ENCODE measurements around the gene IL4R. TPM values are rescaled to one million over a fixed set of nuclear protein-coding genes. Genes with fewer than 3 reads are reported as not detected.
A peak's percentile ranks its signal among the peaks of the same experiment; 100 is the strongest.

The IL4R gene
- total RNA-seq, 2 donors from 2014 or later: 11.9 to 35.5 TPM

- no peak for DNase-seq (ENCODE audit: low spot score)
- Histone ChIP-seq H3K4me1 (peaks cover 0 to 55% of the 10 kb centered on the region in 2 donors), H3K4me3 (peak overlapping the region; percentile 59 to 75), H3K27ac (peak overlapping the region; percentile 90 to 92), H3K36me3 (no peaks in the 10 kb centered on the region), H3K27me3 (no peaks in the 10 kb centered on the region), H3K9me3 (no peaks in the 10 kb centered on the region)
- TF ChIP-seq, protein P1, sequence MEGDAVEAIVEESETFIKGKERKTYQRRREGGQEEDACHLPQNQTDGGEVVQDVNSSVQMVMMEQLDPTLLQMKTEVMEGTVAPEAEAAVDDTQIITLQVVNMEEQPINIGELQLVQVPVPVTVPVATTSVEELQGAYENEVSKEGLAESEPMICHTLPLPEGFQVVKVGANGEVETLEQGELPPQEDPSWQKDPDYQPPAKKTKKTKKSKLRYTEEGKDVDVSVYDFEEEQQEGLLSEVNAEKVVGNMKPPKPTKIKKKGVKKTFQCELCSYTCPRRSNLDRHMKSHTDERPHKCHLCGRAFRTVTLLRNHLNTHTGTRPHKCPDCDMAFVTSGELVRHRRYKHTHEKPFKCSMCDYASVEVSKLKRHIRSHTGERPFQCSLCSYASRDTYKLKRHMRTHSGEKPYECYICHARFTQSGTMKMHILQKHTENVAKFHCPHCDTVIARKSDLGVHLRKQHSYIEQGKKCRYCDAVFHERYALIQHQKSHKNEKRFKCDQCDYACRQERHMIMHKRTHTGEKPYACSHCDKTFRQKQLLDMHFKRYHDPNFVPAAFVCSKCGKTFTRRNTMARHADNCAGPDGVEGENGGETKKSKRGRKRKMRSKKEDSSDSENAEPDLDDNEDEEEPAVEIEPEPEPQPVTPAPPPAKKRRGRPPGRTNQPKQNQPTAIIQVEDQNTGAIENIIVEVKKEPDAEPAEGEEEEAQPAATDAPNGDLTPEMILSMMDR (IDR thresholded peaks at IDR 0.05): no peak
Observed at GRCh38 chr16:27314986-27315332, 1.2 kb downstream of the IL4R start.

- H3K4me3 ChIP-seq: peak overlapping the region; percentile 59 to 75
- DNase-seq (ENCODE audit: low spot score): peak; percentile 91
- H3K27ac ChIP-seq: peak overlapping the region; percentile 90 to 92
- no peaks in the 10 kb centered on the region for H3K36me3 ChIP-seq
- TF ChIP-seq, protein P1 (IDR thresholded peaks at IDR 0.05): no peak
- H3K9me3 ChIP-seq: no peaks in the 10 kb centered on the region
- no peaks in the 10 kb centered on the region for H3K27me3 ChIP-seq
- H3K4me1 ChIP-seq: peaks cover 0 to 60% of the 10 kb centered on the region in 2 donors
Observed at GRCh38 chr16:27315333-27316037, 1.7 kb downstream of the IL4R start.

DNA sequence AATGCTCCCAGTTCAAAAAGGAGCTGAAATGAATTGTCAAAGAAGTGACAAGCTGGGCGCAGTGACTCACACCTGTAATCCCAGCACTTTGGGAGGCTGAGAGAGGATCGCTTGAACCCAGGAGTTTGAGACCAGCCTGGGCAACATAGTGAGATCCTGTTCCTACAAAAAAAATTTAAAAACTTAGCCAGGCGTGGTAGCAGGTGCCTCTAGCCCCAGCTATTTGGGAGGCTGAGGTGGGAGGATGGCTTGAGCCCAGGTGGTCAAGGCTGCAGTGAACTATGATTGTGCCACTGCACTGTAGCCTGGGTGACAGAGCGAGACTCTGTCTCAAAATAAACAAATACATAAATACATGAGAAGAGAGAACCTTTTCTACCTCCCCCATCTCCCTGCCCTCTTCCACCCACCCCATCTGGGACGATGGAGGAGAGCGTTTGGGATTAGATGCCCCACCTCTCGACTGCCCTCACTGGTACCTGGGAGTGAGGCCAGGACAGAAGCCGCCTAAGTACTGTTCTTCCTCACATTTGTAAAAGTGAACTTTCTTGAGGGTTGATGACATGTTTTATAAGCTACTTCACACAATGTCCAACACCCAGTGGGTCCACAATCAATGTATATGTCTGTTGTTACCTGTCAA lies 2.4 kb downstream of the IL4R start:
- H3K4me1 ChIP-seq: peaks cover 0 to 67% of the 10 kb centered on the region in 2 donors
- TF ChIP-seq, protein P1 (IDR thresholded peaks at IDR 0.05): no peak
- peak overlapping the region; percentile 90 to 92 for H3K27ac ChIP-seq
- no peaks in the 10 kb centered on the region for H3K27me3 ChIP-seq
- no peaks in the 10 kb centered on the region for H3K9me3 ChIP-seq
- H3K36me3 ChIP-seq: no peaks in the 10 kb centered on the region
- peak overlapping the region in 1 of 2 donors; percentile 75 for H3K4me3 ChIP-seq
- no peak for DNase-seq (ENCODE audit: low spot score)

DNA sequence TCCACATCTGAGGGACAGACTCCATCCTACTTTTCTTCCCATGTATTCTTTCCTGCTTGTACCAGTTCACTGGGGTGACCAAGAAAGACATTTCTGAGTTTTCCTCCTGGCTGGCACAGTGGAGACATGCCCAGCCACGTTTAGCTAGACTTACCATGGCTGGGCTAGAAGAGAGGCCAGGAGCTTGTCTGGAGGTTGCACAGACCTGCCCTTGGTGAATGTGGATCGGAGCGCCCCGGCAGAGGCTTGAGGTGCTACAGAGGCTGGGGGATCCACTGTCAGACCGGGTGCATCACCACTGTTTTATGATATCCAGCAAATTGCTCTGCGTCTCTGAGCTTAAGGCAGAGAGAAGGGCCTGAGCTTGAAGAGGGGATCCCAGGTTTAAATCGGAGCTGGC lies 3.5 kb downstream of the IL4R start:
- Histone ChIP-seq H3K27me3 (no peaks in the 10 kb centered on the region), H3K9me3 (no peaks in the 10 kb centered on the region), H3K27ac (peak overlapping the region; percentile 49 to 90), H3K36me3 (no peaks in the 10 kb centered on the region), H3K4me1 (peaks cover 0 to 71% of the 10 kb centered on the region in 2 donors), H3K4me3 (no peak overlapping the region)
- no peak for DNase-seq (ENCODE audit: low spot score)
- TF ChIP-seq, protein P1 (IDR thresholded peaks at IDR 0.05): no peak

GRCh38 chr16:27317738-27318391 lies 4.1 kb downstream of the IL4R start:
- peaks cover 0 to 71% of the 10 kb centered on the region in 2 donors for H3K4me1 ChIP-seq
- H3K36me3 ChIP-seq: no peaks in the 10 kb centered on the region
- H3K27me3 ChIP-seq: no peaks in the 10 kb centered on the region
- H3K4me3 ChIP-seq: no peak overlapping the region
- H3K9me3 ChIP-seq: no peaks in the 10 kb centered on the region
- H3K27ac ChIP-seq: peak overlapping the region; percentile 49 to 90
- no peak for DNase-seq (ENCODE audit: low spot score)
- TF ChIP-seq, protein P1 (IDR thresholded peaks at IDR 0.05): no peak

Measured in right atrium auricular region (tissue), 2 donors.